Stimulated activated CD4-positive, alpha-beta T cell treated with anti-CD3 and anti-CD28 coated beads, Interleukin-1b, Interleukin-23, amount 100 ng/mL, for 24 hours (primary cell): Measurements from ENCODE around the gene COX17.

Experiments
- DNase-seq, 4 experiments: peaks; one replicate each; pipeline ENCODE4 v3.0.0-alpha.2; 2020; ENCODE audit warnings: low read depth in 4 of 4, low spot score in 1 of 4

Gene COX17

DNA sequence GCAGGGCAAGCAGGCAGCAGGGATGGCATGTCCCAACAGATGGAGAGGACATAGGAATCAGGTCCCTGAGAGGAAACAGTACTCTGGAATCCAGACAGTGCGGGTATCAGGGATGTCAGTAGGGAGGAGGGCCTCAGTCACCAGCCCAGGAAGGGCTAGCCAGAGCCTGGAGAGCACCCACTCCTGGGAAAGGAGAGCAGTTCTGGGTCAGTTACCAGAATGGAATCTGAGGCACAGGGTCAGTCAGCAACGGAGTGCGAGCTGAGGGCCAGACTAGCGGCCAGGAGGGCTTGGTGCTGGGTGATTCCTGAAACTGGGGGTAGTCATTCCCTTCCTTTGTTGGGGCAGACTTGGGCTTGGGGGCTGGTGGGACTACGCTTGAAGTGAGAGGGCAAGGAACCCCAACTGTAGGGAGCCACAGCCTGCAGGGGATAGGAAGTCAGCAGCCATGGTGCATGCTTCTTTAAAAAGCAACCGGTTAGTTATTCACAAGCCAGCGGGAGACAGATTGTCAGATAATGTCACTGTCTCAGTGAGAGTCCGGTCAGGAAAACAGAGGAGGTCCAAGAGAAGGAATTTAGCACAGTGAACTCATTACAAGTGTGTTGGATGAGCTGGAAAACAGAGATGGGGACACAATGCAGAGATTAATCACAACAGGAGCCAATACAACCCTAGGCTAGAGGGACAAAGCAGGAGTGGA is 51.6 kb downstream of the COX17 start:
- DNase-seq: no peak

DNA sequence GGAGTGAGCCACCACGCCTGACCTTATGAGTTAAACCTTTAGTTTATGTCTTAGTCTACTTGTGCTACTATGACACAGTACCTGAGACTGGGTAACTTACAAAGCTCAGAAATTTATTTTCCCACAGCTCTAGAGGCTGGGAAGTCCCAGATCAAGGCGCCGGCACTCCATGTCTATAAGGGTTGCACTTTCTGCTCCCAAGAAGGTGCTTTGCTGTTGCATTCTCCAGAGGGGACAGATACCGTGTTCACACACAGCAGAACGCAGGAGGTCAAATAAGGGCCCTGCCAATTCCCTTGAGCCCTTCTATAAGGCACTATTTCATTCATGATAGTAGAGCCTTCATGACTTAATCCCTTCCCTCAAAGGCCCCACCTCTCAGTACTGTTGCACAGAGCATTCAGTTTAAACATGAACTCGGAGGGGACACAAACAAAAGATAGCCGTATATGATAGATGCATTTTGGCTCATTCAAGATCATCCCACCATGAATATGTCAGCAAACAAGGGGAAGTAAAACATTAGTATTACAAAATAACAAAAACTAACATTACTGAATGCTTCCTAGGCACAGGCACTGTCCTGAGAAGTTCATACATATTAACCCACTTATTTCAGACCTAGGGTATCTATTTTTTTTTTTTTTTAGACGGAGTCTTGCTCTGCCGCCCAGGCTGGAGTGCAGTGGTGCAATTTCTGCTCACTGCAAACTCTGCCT is 53.0 kb downstream of the COX17 start:
- no peak for DNase-seq

DNA sequence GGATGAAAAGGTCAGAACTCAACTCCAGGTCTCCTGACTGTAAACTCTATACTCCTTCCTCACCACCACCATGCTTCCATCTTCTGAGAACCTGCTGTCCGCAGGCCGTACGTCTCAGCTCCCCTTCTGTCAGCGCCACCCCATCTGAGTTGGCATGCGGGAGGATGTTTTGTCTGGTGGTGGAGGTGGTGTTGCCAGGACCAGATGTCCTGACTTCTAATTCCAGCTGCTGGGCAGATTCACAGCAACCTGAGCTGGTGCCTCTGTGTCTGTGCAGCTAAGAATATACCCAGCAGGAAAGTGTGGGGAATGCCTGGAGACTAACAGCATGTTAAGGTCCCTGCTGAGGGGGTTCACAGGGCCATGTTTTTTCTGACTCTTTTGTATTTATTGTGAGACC is 56.3 kb downstream of the COX17 start:
- DNase-seq: no peak
